Spleen (tissue), 11 donors: ENCODE results near the gene RFX2. TPM values are rescaled to one million over a fixed set of nuclear protein-coding genes. Genes with fewer than 3 reads are reported as not detected.
A peak's percentile ranks its signal among the peaks of the same experiment; 100 is the strongest.

Experiments used
- DNase-seq: peaks from one replicate; pipeline ENCODE4 v3.0.0-alpha.2; 2020
- H3K27ac ChIP-seq, 8 donors: fragments of 200-600 bp; sonication (generic) in 7 of 8; 1 replicate in 4 of 8; 2 replicates in 4 of 8; pipeline versions ENCODE4 v1.5.0 to v1.8.0; 2016 to 2021; ENCODE audit warnings: inconsistent platforms in 4 of 8, mild to moderate bottlenecking in 4 of 8, moderate library complexity in 1 of 8
- H3K27me3 ChIP-seq, 7 donors: fragments of 200-600 bp; sonication (generic) in 6 of 7; replicated peaks in 1 of 7; 1 replicate in 4 of 7; 2 replicates in 3 of 7; pipeline versions ENCODE4 v1.5.0 to v1.8.0; 2016 to 2021; ENCODE audit warnings: inconsistent platforms in 3 of 7, mild to moderate bottlenecking in 1 of 7
- H3K36me3 ChIP-seq, 6 donors: fragments of 200-600 bp; sonication (generic) in 5 of 6; 1 replicate in 4 of 6; 2 replicates in 2 of 6; pipeline versions ENCODE4 v1.5.0 to v1.8.0; 2016 to 2021; ENCODE audit warnings: inconsistent platforms in 2 of 6
- H3K4me1 ChIP-seq, 6 donors: fragments of 200-600 bp; sonication (generic) in 5 of 6; 1 replicate in 3 of 6; 2 replicates in 3 of 6; pipeline versions ENCODE4 v1.5.0 to v1.8.0; 2016 to 2021; ENCODE audit warnings: inconsistent platforms in 3 of 6
- H3K4me3 ChIP-seq, 8 donors: fragments of 200-600 bp; sonication (generic) in 7 of 8; 1 replicate in 4 of 8; 2 replicates in 4 of 8; pipeline versions ENCODE4 v1.5.0 to v1.8.0; 2016 to 2021; ENCODE audit warnings: inconsistent platforms in 4 of 8, mild to moderate bottlenecking in 4 of 8, moderate library complexity in 2 of 8
- H3K9me3 ChIP-seq, 8 donors: fragments of 200-600 bp; sonication (generic) in 7 of 8; 1 replicate in 4 of 8; 2 replicates in 4 of 8; pipeline versions ENCODE4 v1.5.0 to v1.8.0; 2016 to 2021; ENCODE audit warnings: inconsistent platforms in 4 of 8
- CTCF ChIP-seq, 11 experiments: fragments of 200-600 bp in 7 of 11; fragments of 450-650 bp in 4 of 11; sonication (generic) in 4 of 11; IDR thresholded peaks in 8 of 11; conservative IDR thresholded peaks in 3 of 11; 1 replicate in 7 of 11; 2 replicates in 4 of 11; pipeline versions ENCODE4 v1.4.0 to v1.8.0; 2016 to 2021; ENCODE audit warnings: antibody characterized with exemption in 11 of 11, inconsistent platforms in 4 of 11, mild to moderate bottlenecking in 1 of 11
- POLR2A ChIP-seq, 3 donors: fragments of 450-650 bp; IDR thresholded peaks; one replicate each; pipeline ENCODE4 v1.5.1; 2017; ENCODE audit warnings: antibody characterized with exemption in 3 of 3, mild to moderate bottlenecking in 1 of 3
- POLR2AphosphoS5 ChIP-seq, 3 donors: sonication (generic); formaldehyde crosslinking; IDR thresholded peaks; one replicate each; pipeline ENCODE4 v1.5.1; 2017; ENCODE audit warnings: antibody characterized with exemption in 3 of 3
- WGBS, 5 donors: extraction: QIAGEN DNeasy Blood & Tissue Kit in 3 of 5; methylation state at CpG; one replicate each; pipeline versions ENCODE4 v1.1.5 to v1.1.7; 2013 to 2018; 5-methylcytosine and 5-hydroxymethylcytosine counted together
- intact Hi-C: fragments of 100-400 bp; cut with DNase I; formaldehyde crosslinking; loops from one replicate; pipeline ENCODE4 v1.15.0; 2023; ENCODE audit warnings: low total_unique reads
- polyA plus RNA-seq, 3 donors: library from polyadenylated mRNA; stranded (reverse); fragments of 200-250 nt; gene quantifications; one replicate each; pipeline ENCODE4 v1.2.1, GENCODE V29; 2013
- total RNA-seq, 7 donors: library from RNA; depleted of rRNA in 3 of 7; stranded (reverse); fragments of >200 nt in 3 of 7; fragmentation: NEBNext Ultra II Directional in 4 of 7; extraction: Animal tissue kit (Norgen Biotek cat#: 25700) in 4 of 7; gene quantifications; one replicate each; pipeline versions ENCODE4 v1.1.0 to v1.2.1, GENCODE V29; 2016 to 2021
- donor health status: healthy with polysubstance abuse.
- donor health status: DM: no; HTN: no; CAD: no; lungs with moderate emphysema.
- donor health status: DM: no; HTN: no; CAD: no.
- donor health status: Bipolar disorder and iron deficiency.
- donor health status: healthy.
- donor health status: DM: no; HTN: no; CAD: no.
- donor health status: DM: yes; HTN: yes; CAD: no.

The RFX2 gene
- total and polyA plus RNA-seq, 10 donors, result 1.1 to 15.8 (median 7.8) TPM

- TF ChIP-seq POLR2AphosphoS5 (IDR thresholded peaks at IDR 0.05) (no peak), CTCF (IDR thresholded peaks at IDR 0.05 in 8 of 11, conservative IDR thresholded peaks at IDR 0.05 in 3 of 11) (no peak), POLR2A (IDR thresholded peaks at IDR 0.05) (no peak)
- Histone ChIP-seq H3K9me3 (no peaks in the 10 kb centered on the region), H3K27ac (peak overlapping the region in 1 of 8 donors; percentile 7), H3K36me3 (peaks cover 0 to 28% (median 0%) of the 10 kb centered on the region in 6 donors), H3K4me3 (no peak overlapping the region), H3K4me1 (peaks cover 68 to 100% (median 91%) of the 10 kb centered on the region in 6 donors), H3K27me3 (no peaks in the 10 kb centered on the region)
- no peak for DNase-seq
- 63 to 86% (median 82%) methylated on average over 3 of the region's 3 CpGs for WGBS, 5 donors
- intact Hi-C loops, result no loop called here
Observed at GRCh38 chr19:5956323-5956722, 154.0 kb downstream of the RFX2 start.

GRCh38 chr19:5955636-5955935 is 154.7 kb downstream of the RFX2 start:
- TF ChIP-seq CTCF (IDR thresholded peaks at IDR 0.05 in 8 of 11, conservative IDR thresholded peaks at IDR 0.05 in 3 of 11), result no peak
- no peak for TF ChIP-seq POLR2AphosphoS5 (IDR thresholded peaks at IDR 0.05)
- no peak for TF ChIP-seq POLR2A (IDR thresholded peaks at IDR 0.05)
- no peak for DNase-seq

GRCh38 chr19:5954293-5954692 is 156.0 kb downstream of the RFX2 start:
- 59 to 72% (median 61%) methylated on average over 6 of the region's 6 CpGs for WGBS, 5 donors
- Histone ChIP-seq H3K4me3 (peak overlapping the region in 1 of 8 donors; percentile 38), H3K9me3 (no peaks in the 10 kb centered on the region), H3K27me3 (no peaks in the 10 kb centered on the region), H3K36me3 (peaks cover 0 to 47% (median 0%) of the 10 kb centered on the region in 6 donors), H3K4me1 (peaks cover 69 to 100% (median 91%) of the 10 kb centered on the region in 6 donors), H3K27ac (peak overlapping the region; percentile 11 to 87 (median 50))
- intact Hi-C loops, result no loop called here
- DNase-seq, result no peak
- TF ChIP-seq POLR2A (IDR thresholded peaks at IDR 0.05) (no peak), CTCF (IDR thresholded peaks at IDR 0.05 in 8 of 11, conservative IDR thresholded peaks at IDR 0.05 in 3 of 11) (no peak), POLR2AphosphoS5 (IDR thresholded peaks at IDR 0.05) (no peak)

More at GRCh38 chr19:5955636-5955935, 154.7 kb downstream of the RFX2 start:
- peak overlapping the region in 4 of 8 donors; percentile 48 to 87 (median 85) for H3K27ac ChIP-seq
- H3K4me1 ChIP-seq, result peaks cover 68 to 100% (median 91%) of the 10 kb centered on the region in 6 donors
- H3K36me3 ChIP-seq, result peaks cover 0 to 34% (median 0%) of the 10 kb centered on the region in 6 donors
- no peaks in the 10 kb centered on the region for H3K27me3 ChIP-seq
- no peaks in the 10 kb centered on the region for H3K9me3 ChIP-seq
- no peak overlapping the region for H3K4me3 ChIP-seq
- intact Hi-C loops, result no loop called here
- WGBS, 5 donors, result 56 to 92% (median 89%) methylated on average over 3 of the region's 3 CpGs

- intact Hi-C loops, result no loop called here
- TF ChIP-seq POLR2A (IDR thresholded peaks at IDR 0.05) (no peak), POLR2AphosphoS5 (IDR thresholded peaks at IDR 0.05) (peak in 1 of 3 donors; percentile 10), CTCF (IDR thresholded peaks at IDR 0.05 in 8 of 11, conservative IDR thresholded peaks at IDR 0.05 in 3 of 11) (no peak)
- no peaks in the 10 kb centered on the region for H3K27me3 ChIP-seq
- H3K27ac ChIP-seq, result peak overlapping the region in 7 of 8 donors; percentile 29 to 87 (median 52)
- WGBS, 5 donors, result 26 to 35% (median 33%) methylated on average over 17 of the region's 17 CpGs
- H3K4me1 ChIP-seq, result peaks cover 66 to 100% (median 91%) of the 10 kb centered on the region in 6 donors
- peak overlapping the region in 1 of 8 donors; percentile 38 for H3K4me3 ChIP-seq
- no peak for DNase-seq
- H3K36me3 ChIP-seq, result peaks cover 0 to 50% (median 0%) of the 10 kb centered on the region in 6 donors
- no peaks in the 10 kb centered on the region for H3K9me3 ChIP-seq
Observed at GRCh38 chr19:5953680-5954213, 156.6 kb downstream of the RFX2 start.
